HepG2 (cell line): Measurements from ENCODE around the gene FAM43B. TPM values are rescaled to one million over a fixed set of nuclear protein-coding genes. Genes with fewer than 3 reads are reported as not detected.

Experiments
- AHDC1 ChIP-seq: sonication (generic); formaldehyde crosslinking; IDR thresholded peaks from 2 replicates; pipeline ENCODE4 v1.5.1; 2020; ENCODE audit warnings: mild to moderate bottlenecking, missing genetic modification reagents, borderline replicate concordance
- CBX2 ChIP-seq, 2 experiments: fragments of 200-600 bp in 1 of 2; sonication (generic); formaldehyde crosslinking in 1 of 2; IDR thresholded peaks; 2 replicates each; pipeline versions ENCODE4 v1.7.0 to v1.8.1; 2018 to 2022; ENCODE audit warnings: low read depth in 2 of 2, low read length in 1 of 2, mild to moderate bottlenecking in 1 of 2, missing genetic modification reagents in 1 of 2
- EHMT2 ChIP-seq: fragments of 200-600 bp; sonication (generic); IDR thresholded peaks from 2 replicates; pipeline ENCODE4 v1.7.0; 2017; ENCODE audit warnings: antibody characterized with exemption, low read depth, low read length, borderline replicate concordance
- FOXP1 ChIP-seq, 2 experiments: fragments of 450-650 bp in 1 of 2; IDR thresholded peaks; 2 replicates each; pipeline ENCODE4 v1.6.1; 2017 to 2018; ENCODE audit warnings: antibody characterized with exemption in 1 of 2
- KAT8 ChIP-seq: IDR thresholded peaks from 2 replicates; pipeline ENCODE4 v1.6.1; 2016; ENCODE audit warnings: missing genetic modification reagents, missing compliant biosample characterization
- MEF2D ChIP-seq: sonication (generic); formaldehyde crosslinking; IDR thresholded peaks from 2 replicates; pipeline ENCODE4 v1.5.1; 2020; ENCODE audit warnings: mild to moderate bottlenecking, missing genetic modification reagents
- NONO ChIP-seq, 2 experiments: fragments of 450-650 bp in 1 of 2; sonication (generic) in 1 of 2; formaldehyde crosslinking in 1 of 2; IDR thresholded peaks in 1 of 2; conservative IDR thresholded peaks in 1 of 2; 2 replicates each; pipeline versions ENCODE4 v1.6.1 to v1.8.0; 2017 to 2022; ENCODE audit warnings: mild to moderate bottlenecking in 1 of 2, missing genetic modification reagents in 1 of 2, moderate library complexity in 1 of 2
- PHF5A ChIP-seq: IDR thresholded peaks from one replicate; pipeline ENCODE4 v1.6.1; 2018; ENCODE audit warnings: low read depth, missing genetic modification reagents; ENCODE audit not compliant: unreplicated experiment
- RFXANK ChIP-seq: IDR thresholded peaks from 2 replicates; pipeline ENCODE4 v1.6.1; 2016
- SAFB2 ChIP-seq: sonication (generic); formaldehyde crosslinking; IDR thresholded peaks from 2 replicates; pipeline ENCODE4 v1.5.1; 2020; ENCODE audit warnings: missing genetic modification reagents, low read depth, mild to moderate bottlenecking, borderline replicate concordance
- ZMYM2 ChIP-seq: sonication (generic); formaldehyde crosslinking; IDR thresholded peaks from 2 replicates; pipeline ENCODE4 v1.8.0; 2022; ENCODE audit warnings: mild to moderate bottlenecking, missing genetic modification reagents
- ZNF367 ChIP-seq: sonication (generic); formaldehyde crosslinking; IDR thresholded peaks from 2 replicates; pipeline ENCODE4 v1.4.0; 2020; ENCODE audit warnings: missing genetic modification reagents, borderline replicate concordance
- ZNF460 ChIP-seq: sonication (generic); formaldehyde crosslinking; IDR thresholded peaks from 2 replicates; pipeline ENCODE4 v1.5.1; 2020; ENCODE audit warnings: missing genetic modification reagents, mild to moderate bottlenecking, borderline replicate concordance
- ZNF547 ChIP-seq: sonication (generic); formaldehyde crosslinking; IDR thresholded peaks from 2 replicates; pipeline ENCODE4 v1.5.1; 2020; ENCODE audit warnings: mild to moderate bottlenecking, missing genetic modification reagents
- ZNF7 ChIP-seq: IDR thresholded peaks from 2 replicates; pipeline ENCODE4 v1.6.1; 2016; ENCODE audit warnings: missing biosample characterization, missing genetic modification reagents
- ZNF703 ChIP-seq: sonication (generic); formaldehyde crosslinking; IDR thresholded peaks from 2 replicates; pipeline ENCODE4 v1.5.1; 2020; ENCODE audit warnings: missing genetic modification reagents, mild to moderate bottlenecking, moderate library complexity, borderline replicate concordance
- ZNF746 ChIP-seq: sonication (generic); formaldehyde crosslinking; IDR thresholded peaks from 2 replicates; pipeline ENCODE4 v1.8.0; 2022; ENCODE audit warnings: mild to moderate bottlenecking, missing genetic modification reagents
- ZNF777 ChIP-seq: sonication (generic); formaldehyde crosslinking; IDR thresholded peaks from 2 replicates; pipeline ENCODE4 v1.4.0; 2020; ENCODE audit warnings: missing genetic modification reagents
- polyA plus RNA-seq, 8 experiments: library from polyadenylated mRNA; depleted of rRNA in 3 of 8; stranded (reverse) in 7 of 8; unstranded in 1 of 8; fragments of >200 nt; fragmentation: Illumina TruSeq in 4 of 8; extraction: Trizol in 4 of 8; gene quantifications; 2 replicates each; pipeline versions ENCODE4 v1.2.1 to v1.2.3, GENCODE V29; 2011 to 2016; ENCODE audit warnings: low read depth in 4 of 8, missing spikeins in 1 of 8, mixed read lengths in 1 of 8; ENCODE audit not compliant: insufficient read depth in 1 of 8
- total RNA-seq, 5 experiments: library from RNA; depleted of rRNA; stranded (reverse); fragments of >200 nt; fragmentation: Illumina TruSeq; extraction: Trizol; gene quantifications; 2 replicates each; pipeline ENCODE4 v1.2.3, GENCODE V29; 2016; ENCODE audit warnings: low read depth in 1 of 5
- TF ChIP-seq, protein P1 (sequence below), 2 experiments: IDR thresholded peaks; 2 replicates each; pipeline ENCODE4 v1.6.1; 2011 to 2012; ENCODE audit warnings: low read length in 2 of 2, borderline replicate concordance in 1 of 2, low read depth in 1 of 2, mild to moderate bottlenecking in 1 of 2, moderate library complexity in 1 of 2

The FAM43B gene
- total and polyA plus RNA-seq, 2 of the 13 experiments (the other 11 are each of a cell fraction or from before 2014, with no cell fraction given): 0.63 to 3.7 TPM

- TF ChIP-seq, protein P1, sequence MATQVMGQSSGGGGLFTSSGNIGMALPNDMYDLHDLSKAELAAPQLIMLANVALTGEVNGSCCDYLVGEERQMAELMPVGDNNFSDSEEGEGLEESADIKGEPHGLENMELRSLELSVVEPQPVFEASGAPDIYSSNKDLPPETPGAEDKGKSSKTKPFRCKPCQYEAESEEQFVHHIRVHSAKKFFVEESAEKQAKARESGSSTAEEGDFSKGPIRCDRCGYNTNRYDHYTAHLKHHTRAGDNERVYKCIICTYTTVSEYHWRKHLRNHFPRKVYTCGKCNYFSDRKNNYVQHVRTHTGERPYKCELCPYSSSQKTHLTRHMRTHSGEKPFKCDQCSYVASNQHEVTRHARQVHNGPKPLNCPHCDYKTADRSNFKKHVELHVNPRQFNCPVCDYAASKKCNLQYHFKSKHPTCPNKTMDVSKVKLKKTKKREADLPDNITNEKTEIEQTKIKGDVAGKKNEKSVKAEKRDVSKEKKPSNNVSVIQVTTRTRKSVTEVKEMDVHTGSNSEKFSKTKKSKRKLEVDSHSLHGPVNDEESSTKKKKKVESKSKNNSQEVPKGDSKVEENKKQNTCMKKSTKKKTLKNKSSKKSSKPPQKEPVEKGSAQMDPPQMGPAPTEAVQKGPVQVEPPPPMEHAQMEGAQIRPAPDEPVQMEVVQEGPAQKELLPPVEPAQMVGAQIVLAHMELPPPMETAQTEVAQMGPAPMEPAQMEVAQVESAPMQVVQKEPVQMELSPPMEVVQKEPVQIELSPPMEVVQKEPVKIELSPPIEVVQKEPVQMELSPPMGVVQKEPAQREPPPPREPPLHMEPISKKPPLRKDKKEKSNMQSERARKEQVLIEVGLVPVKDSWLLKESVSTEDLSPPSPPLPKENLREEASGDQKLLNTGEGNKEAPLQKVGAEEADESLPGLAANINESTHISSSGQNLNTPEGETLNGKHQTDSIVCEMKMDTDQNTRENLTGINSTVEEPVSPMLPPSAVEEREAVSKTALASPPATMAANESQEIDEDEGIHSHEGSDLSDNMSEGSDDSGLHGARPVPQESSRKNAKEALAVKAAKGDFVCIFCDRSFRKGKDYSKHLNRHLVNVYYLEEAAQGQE (IDR thresholded peaks at IDR 0.05; ENCODE audit: borderline replicate concordance in 1 of 2, low read depth in 1 of 2, low read length in 2 of 2): peak in 1 of 2 experiments; percentile 78; a peak in 2 of 4 replicates
- no peak for TF ChIP-seq AHDC1 (CRISPR knock-in tag)
- TF ChIP-seq NONO (IDR thresholded peaks at IDR 0.05): no peak; the same call in 1 of the 2 replicates
- peak; percentile 55; the same call in 1 of the 2 replicates for TF ChIP-seq NONO (CRISPR knock-in tag; conservative IDR thresholded peaks at IDR 0.05)
- TF ChIP-seq ZNF367 (CRISPR knock-in tag): 0 out of 2 replicates have a peak, but pooled peaks have one; percentile 13
- TF ChIP-seq KAT8 (CRISPR knock-in tag): peak; percentile 44; the same call in 1 of the 2 replicates
- no peak for TF ChIP-seq FOXP1 (IDR thresholded peaks at IDR 0.05)
- TF ChIP-seq FOXP1 (CRISPR knock-in tag; IDR thresholded peaks at IDR 0.05): peak; percentile 4; the same call in 1 of the 2 replicates
- no peak for TF ChIP-seq CBX2 (IDR thresholded peaks at IDR 0.05; ENCODE audit: low read depth, low read length)
- TF ChIP-seq CBX2 (CRISPR knock-in tag; IDR thresholded peaks at IDR 0.05; ENCODE audit: low read depth): no peak
- no peak for TF ChIP-seq ZMYM2 (CRISPR knock-in tag)
- no peak for TF ChIP-seq ZNF460 (CRISPR knock-in tag)
- peak; percentile 75 for TF ChIP-seq ZNF777
- TF ChIP-seq ZNF7 (CRISPR knock-in tag): no peak
- TF ChIP-seq MEF2D (CRISPR knock-in tag): no peak
- peak; percentile 71 for TF ChIP-seq ZNF547
- TF ChIP-seq SAFB2 (CRISPR knock-in tag): no peak; the same call in 1 of the 2 replicates
- peak; percentile 44; the same call in 1 of the 2 replicates for TF ChIP-seq ZNF746 (CRISPR knock-in tag)
- TF ChIP-seq ZNF703 (CRISPR knock-in tag): peak; percentile 75; the same call in 1 of the 2 replicates
- TF ChIP-seq RFXANK: no peak
- no peak for TF ChIP-seq EHMT2
- no peak for TF ChIP-seq PHF5A (CRISPR knock-in tag)
These were observed at the start of gene FAM43B (continued) for GRCh38 chr1:20551945-20552727.
